Sigmoid colon (tissue), 7 donors: ENCODE measurements around the gene NFIC. TPM values are rescaled to one million over a fixed set of nuclear protein-coding genes. Genes with fewer than 3 reads are reported as not detected.

Source experiments
- DNase-seq: peaks from one replicate; pipeline ENCODE4 v3.0.0-alpha.2; 2019
- H3K27ac ChIP-seq, 4 donors: fragments of 200-600 bp; sonication (generic); one replicate each; pipeline ENCODE4 v1.5.1; 2016 to 2019; ENCODE audit warnings: mild to moderate bottlenecking in 1 of 4
- H3K27me3 ChIP-seq, 3 donors: fragments of 200-600 bp; sonication (generic); one replicate each; pipeline ENCODE4 v1.5.1; 2019; ENCODE audit warnings: mild to moderate bottlenecking in 1 of 3
- H3K36me3 ChIP-seq, 4 donors: fragments of 200-600 bp; sonication (generic); one replicate each; pipeline ENCODE4 v1.5.1; 2016 to 2019
- H3K4me1 ChIP-seq, 4 donors: fragments of 200-600 bp; sonication (generic); one replicate each; pipeline ENCODE4 v1.5.1; 2017 to 2019
- H3K4me3 ChIP-seq, 4 donors: fragments of 200-600 bp; sonication (generic); one replicate each; pipeline ENCODE4 v1.5.1; 2017 to 2019; ENCODE audit warnings: mild to moderate bottlenecking in 2 of 4, moderate library complexity in 1 of 4
- H3K9me3 ChIP-seq, 4 donors: fragments of 200-600 bp in 3 of 4; sonication (generic) in 3 of 4; one replicate each; pipeline versions ENCODE4 v1.5.1 to v1.6.1; 2013 to 2019
- CTCF ChIP-seq, 4 experiments: fragments of 450-650 bp in 3 of 4; fragments of 200-600 bp in 1 of 4; IDR thresholded peaks; one replicate each; pipeline ENCODE4 v1.5.1; 2016 to 2019; ENCODE audit warnings: antibody characterized with exemption in 4 of 4, mild to moderate bottlenecking in 3 of 4, moderate library complexity in 2 of 4
- EP300 ChIP-seq, 4 donors: sonication (generic); formaldehyde crosslinking; IDR thresholded peaks; one replicate each; pipeline ENCODE4 v1.6.1; 2017; ENCODE audit warnings: antibody characterized with exemption in 4 of 4
- POLR2A ChIP-seq, 2 donors: fragments of 450-650 bp; IDR thresholded peaks; one replicate each; pipeline ENCODE4 v1.6.1; 2016; ENCODE audit warnings: antibody characterized with exemption in 2 of 2, mild to moderate bottlenecking in 2 of 2, moderate library complexity in 2 of 2
- POLR2AphosphoS5 ChIP-seq, 4 donors: sonication (generic); formaldehyde crosslinking; IDR thresholded peaks; one replicate each; pipeline ENCODE4 v1.6.1; 2017; ENCODE audit warnings: antibody characterized with exemption in 4 of 4
- WGBS, 2 donors: extraction: QIAGEN DNeasy Blood & Tissue Kit; methylation state at CpG; one replicate each; pipeline ENCODE4 v1.1.7; 2013; 5-methylcytosine and 5-hydroxymethylcytosine counted together
- intact Hi-C: fragments of 100-400 bp; cut with DNase I; formaldehyde crosslinking; loops from one replicate; pipeline ENCODE4 v1.15.1; 2023
- polyA plus RNA-seq, 3 donors: library from polyadenylated mRNA; stranded (reverse); fragments of 200-250 nt; gene quantifications; one replicate each; pipeline ENCODE4 v1.2.3, GENCODE V29; 2013
- total RNA-seq, 4 donors: library from RNA; depleted of rRNA; stranded (reverse); fragments of >200 nt; gene quantifications; one replicate each; pipeline ENCODE4 v1.1.0, GENCODE V29; 2016
- donor health status: healthy with polysubstance abuse.
- donor health status: Bipolar disorder and iron deficiency.
- donor health status: healthy.

The NFIC gene
- total and polyA plus RNA-seq, 7 donors, result 9.0 to 114 (median 63.2) TPM

DNA sequence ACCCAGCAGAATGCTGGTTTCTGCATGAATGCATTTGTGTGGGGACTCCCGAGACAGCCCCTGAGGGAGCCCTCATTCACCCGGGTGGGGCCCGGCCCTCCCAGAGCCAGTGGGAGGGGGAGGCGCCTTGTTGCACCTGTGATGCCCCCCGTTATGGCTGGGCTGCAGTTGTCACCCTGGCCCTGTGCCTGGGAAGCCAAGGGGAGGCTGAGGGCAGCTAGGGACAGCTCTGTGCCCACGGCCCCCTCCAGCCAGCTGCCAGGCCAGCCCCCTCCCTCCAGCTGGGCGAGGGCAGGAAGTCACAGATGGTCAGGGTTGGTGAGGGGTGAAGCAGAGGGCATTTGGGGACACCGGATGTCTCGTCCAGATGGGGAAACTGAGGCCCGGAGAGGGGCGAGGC lies 26.1 kb downstream of the NFIC start:
- H3K4me1 ChIP-seq, result peaks cover 0 to 82% (median 72%) of the 10 kb centered on the region in 4 donors
- 73 to 83% methylated on average over 11 of the region's 11 CpGs for WGBS, 2 donors

GRCh38 chr19:3396881-3397265 lies 30.5 kb downstream of the NFIC start:
- no peak for DNase-seq
- Histone ChIP-seq H3K27me3 (no peaks in the 10 kb centered on the region), H3K27ac (peak overlapping the region; percentile 98 to 100 (median 98)), H3K9me3 (no peaks in the 10 kb centered on the region), H3K4me1 (peaks cover 0 to 90% (median 78%) of the 10 kb centered on the region in 4 donors), H3K4me3 (peak overlapping the region in 3 of 4 donors; percentile 37 to 46 (median 43)), H3K36me3 (peaks cover 0 to 19% (median 2%) of the 10 kb centered on the region in 4 donors)
- WGBS, 2 donors, result 66 to 87% methylated on average over 8 of the region's 8 CpGs
- intact Hi-C loops, result loop anchor here (1.0 kb wide), 1 partner anchor 9 kb away; no protein-coding TSS in a partner anchor
- TF ChIP-seq CTCF (IDR thresholded peaks at IDR 0.05) (no peak), POLR2AphosphoS5 (IDR thresholded peaks at IDR 0.05) (no peak), EP300 (IDR thresholded peaks at IDR 0.05) (no peak), POLR2A (IDR thresholded peaks at IDR 0.05) (no peak)

More for the DNA sequence above, 26.1 kb downstream of the NFIC start:
- H3K9me3 ChIP-seq, result no peaks in the 10 kb centered on the region
- TF ChIP-seq POLR2AphosphoS5 (IDR thresholded peaks at IDR 0.05), result no peak
- no peak for TF ChIP-seq POLR2A (IDR thresholded peaks at IDR 0.05)
- TF ChIP-seq CTCF (IDR thresholded peaks at IDR 0.05), result no peak
- no peak for TF ChIP-seq EP300 (IDR thresholded peaks at IDR 0.05)
- intact Hi-C loops, result no loop called here
- H3K27ac ChIP-seq, result peak overlapping the region; percentile 42 to 100 (median 99)
- no peak overlapping the region for H3K4me3 ChIP-seq
- no peak for DNase-seq
- H3K36me3 ChIP-seq, result peaks cover 0 to 24% (median 6%) of the 10 kb centered on the region in 4 donors
- H3K27me3 ChIP-seq, result no peaks in the 10 kb centered on the region

GRCh38 chr19:3397266-3398022 lies 31.1 kb downstream of the NFIC start:
- DNase-seq, result peak; percentile 74
- peaks cover 0 to 19% (median 2%) of the 10 kb centered on the region in 4 donors for H3K36me3 ChIP-seq
- 23 to 64% methylated on average over 17 of the region's 17 CpGs for WGBS, 2 donors
- TF ChIP-seq POLR2A (IDR thresholded peaks at IDR 0.05) (no peak), CTCF (IDR thresholded peaks at IDR 0.05) (no peak), EP300 (IDR thresholded peaks at IDR 0.05) (no peak), POLR2AphosphoS5 (IDR thresholded peaks at IDR 0.05) (no peak)
- peak overlapping the region in 3 of 4 donors; percentile 37 to 46 (median 43) for H3K4me3 ChIP-seq
- H3K9me3 ChIP-seq, result no peaks in the 10 kb centered on the region
- H3K4me1 ChIP-seq, result peaks cover 0 to 90% (median 77%) of the 10 kb centered on the region in 4 donors
- no peaks in the 10 kb centered on the region for H3K27me3 ChIP-seq
- intact Hi-C loops, result loop anchor here (1.0 kb wide), 1 partner anchor 9 kb away; no protein-coding TSS in a partner anchor
- peak overlapping the region; percentile 98 to 100 (median 98) for H3K27ac ChIP-seq

GRCh38 chr19:3398114-3398899 lies 31.9 kb downstream of the NFIC start:
- Histone ChIP-seq H3K27ac (peak overlapping the region; percentile 98 to 100 (median 98)), H3K4me1 (peaks cover 0 to 94% (median 80%) of the 10 kb centered on the region in 4 donors), H3K9me3 (no peaks in the 10 kb centered on the region), H3K36me3 (peaks cover 0 to 12% (median 0%) of the 10 kb centered on the region in 4 donors), H3K4me3 (peak overlapping the region; percentile 18 to 46 (median 40)), H3K27me3 (no peaks in the 10 kb centered on the region)
- intact Hi-C loops, result no loop called here
- peak; percentile 97 for DNase-seq
- WGBS, 2 donors, result 42 to 66% methylated on average over 31 of the region's 31 CpGs
- TF ChIP-seq POLR2A (IDR thresholded peaks at IDR 0.05) (peak; percentile 51 to 63), CTCF (IDR thresholded peaks at IDR 0.05) (no peak), EP300 (IDR thresholded peaks at IDR 0.05) (peak; percentile 47 to 91 (median 75)), POLR2AphosphoS5 (IDR thresholded peaks at IDR 0.05) (peak; percentile 88 to 92 (median 90))
